K562 (cell line): Measurements from ENCODE around the gene ALS2CL. TPM values are rescaled to one million over a fixed set of nuclear protein-coding genes. Genes with fewer than 3 reads are reported as not detected.

Experiments used
- ATAC-seq: fragments of 200-7000 bp; cut with Tn5 transposase; 3 replicates; pipeline ENCODE4 v1.9.1; 2020; ENCODE audit warnings: moderate library complexity
- BruUV-seq: library from RNA; stranded (reverse); fragments of 400-500 nt; replicated peaks from 2 replicates; lab custom pipeline; 2021; lab: Mats Ljungman, UMichigan
- CTCF ChIA-PET: fragments of 300-600 bp; formaldehyde crosslinking; extraction: SDS; loops from one replicate; lab custom pipeline; 2021; ENCODE audit warnings: low intra/inter-chr PET ratio; lab: Yijun Ruan, JAX
- POLR2A ChIA-PET: fragments of 300-600, 350-650 bp; sonication (Branson Sonifier 250); formaldehyde crosslinking; extraction: SDS; loops from one replicate; lab custom pipeline; 2021; ENCODE audit warnings: antibody characterized with exemption, inconsistent platforms; lab: Yijun Ruan, JAX
- DNase-seq, 4 experiments: peaks; one replicate each; pipeline versions ENCODE4 v3.0.0 to v3.0.0-alpha.2; 2011 to 2018; ENCODE audit warnings: low spot score in 3 of 4, mixed read lengths in 3 of 4; ENCODE audit errors: extremely low read depth in 1 of 4
- FAIRE-seq: peaks from 2 replicates; lab custom pipeline; 2011; peaks lifted over from hg19 to GRCh38; lab: Jason Lieb, UNC
- H2AFZ ChIP-seq: 2 replicates; pipeline ENCODE4 v1.6.0; 2011; ENCODE audit warnings: low read depth, low read length, control low read depth, inconsistent platforms
- H3K27ac ChIP-seq: fragments of 200-600 bp; 3 replicates; pipeline ENCODE4 v1.8.0; 2011; ENCODE audit warnings: low read depth, mild to moderate bottlenecking, control low read depth, inconsistent platforms, low read length, moderate library complexity, mixed read lengths; ENCODE audit errors: extremely low read depth
- H3K27me3 ChIP-seq, 2 experiments: fragments of 300-600 bp in 1 of 2; 2 replicates in 1 of 2; 3 replicates in 1 of 2; pipeline versions ENCODE4 v1.6.0 to v1.8.0; 2011; ENCODE audit warnings: inconsistent platforms in 2 of 2, low read length in 2 of 2, mild to moderate bottlenecking in 1 of 2, mixed read lengths in 1 of 2, moderate library complexity in 1 of 2; ENCODE audit not compliant: control insufficient read depth in 2 of 2, insufficient read depth in 2 of 2
- H3K36me3 ChIP-seq: fragments of 300-600 bp; 3 replicates; pipeline ENCODE4 v1.8.0; 2011; ENCODE audit warnings: mild to moderate bottlenecking, low read length, inconsistent platforms; ENCODE audit not compliant: control insufficient read depth, insufficient read depth
- H3K4me1 ChIP-seq, 2 experiments: fragments of 200-600 bp in 1 of 2; replicated peaks in 1 of 2; 2 replicates in 1 of 2; 3 replicates in 1 of 2; pipeline versions ENCODE4 v1.5.1 to v1.8.0; 2011; ENCODE audit warnings: inconsistent platforms in 2 of 2, low read length in 2 of 2, mild to moderate bottlenecking in 1 of 2, mixed read lengths in 1 of 2, moderate library complexity in 1 of 2; ENCODE audit not compliant: control insufficient read depth in 2 of 2, insufficient read depth in 2 of 2
- H3K4me2 ChIP-seq: 2 replicates; pipeline ENCODE4 v1.6.1; 2011; ENCODE audit warnings: low read length, control low read depth, inconsistent platforms, mixed read lengths; ENCODE audit not compliant: insufficient read depth
- H3K4me3 ChIP-seq: fragments of 200-600 bp; sonication (generic), shearing (Covaris generic); 2 replicates; pipeline ENCODE4 v1.5.1; 2016; ENCODE audit warnings: control low read depth, inconsistent platforms
- H3K79me2 ChIP-seq: fragments of 200-600 bp; 3 replicates; pipeline ENCODE4 v1.8.0; 2011; ENCODE audit warnings: low read length, inconsistent platforms; ENCODE audit not compliant: control insufficient read depth, insufficient read depth
- H3K9ac ChIP-seq, 2 experiments: 2 replicates each; pipeline versions ENCODE4 v1.6.0 to v1.6.1; 2011; ENCODE audit warnings: low read depth in 2 of 2, low read length in 2 of 2, control low read depth in 1 of 2, inconsistent platforms in 1 of 2, mild to moderate bottlenecking in 1 of 2, mixed read lengths in 1 of 2; ENCODE audit not compliant: insufficient read depth in 1 of 2
- H3K9me1 ChIP-seq: one replicate; pipeline ENCODE4 v1.6.0; 2011; ENCODE audit warnings: inconsistent platforms, mild to moderate bottlenecking, low read length, moderate library complexity; ENCODE audit not compliant: control insufficient read depth, insufficient read depth
- H3K9me3 ChIP-seq: replicated peaks from 2 replicates; pipeline ENCODE4 v1.5.1; 2011; ENCODE audit warnings: low read depth, low read length, inconsistent platforms; ENCODE audit not compliant: control insufficient read depth, insufficient read depth
- H4K20me1 ChIP-seq: replicated peaks from 2 replicates; pipeline ENCODE4 v1.6.1; 2011; ENCODE audit warnings: low read length, inconsistent platforms, mixed read lengths; ENCODE audit not compliant: control insufficient read depth, insufficient read depth
- ARID2 ChIP-seq: fragments of 450-650 bp; IDR thresholded peaks from 2 replicates; pipeline ENCODE4 v1.6.1; 2017; ENCODE audit warnings: antibody characterized with exemption, mild to moderate bottlenecking
- ATF1 ChIP-seq, 2 experiments: fragments of 450-650 bp in 1 of 2; IDR thresholded peaks; 2 replicates each; pipeline ENCODE4 v1.6.1; 2016; ENCODE audit warnings: missing compliant biosample characterization in 1 of 2, missing genetic modification characterization in 1 of 2
- BRD9 ChIP-seq: fragments of 450-650 bp; IDR thresholded peaks from 2 replicates; pipeline ENCODE4 v1.6.1; 2018; ENCODE audit warnings: low read depth; ENCODE audit not compliant: partially characterized antibody
- FOXA1 ChIP-seq: fragments of 450-650 bp; IDR thresholded peaks from 2 replicates; pipeline ENCODE4 v1.6.1; 2016; ENCODE audit warnings: mild to moderate bottlenecking, borderline replicate concordance
- FOXP4 ChIP-seq: sonication (generic); formaldehyde crosslinking; IDR thresholded peaks from 2 replicates; pipeline ENCODE4 v1.8.0; 2022; ENCODE audit warnings: mild to moderate bottlenecking, missing genetic modification reagents, borderline replicate concordance
- GABPB1 ChIP-seq: sonication (generic); formaldehyde crosslinking; IDR thresholded peaks from 2 replicates; pipeline ENCODE4 v1.8.0; 2022; ENCODE audit warnings: mild to moderate bottlenecking, missing genetic modification reagents
- MEF2A ChIP-seq: IDR thresholded peaks from 2 replicates; pipeline ENCODE4 v1.6.1; 2011; ENCODE audit warnings: low read depth, mild to moderate bottlenecking, low read length, moderate library complexity; ENCODE audit not compliant: control insufficient read depth
- NR2C1 ChIP-seq, 2 experiments: fragments of 450-650 bp; IDR thresholded peaks; 2 replicates each; pipeline ENCODE4 v1.6.1; 2017; ENCODE audit warnings: mild to moderate bottlenecking in 2 of 2, antibody characterized with exemption in 1 of 2, inconsistent platforms in 1 of 2, missing compliant biosample characterization in 1 of 2, missing genetic modification characterization in 1 of 2
- RBM25 ChIP-seq: fragments of 200-400 bp; formaldehyde crosslinking; IDR thresholded peaks from 2 replicates; pipeline ENCODE4 v1.6.1; 2018; ENCODE audit warnings: low read length, low read depth, moderate library complexity; ENCODE audit not compliant: severe bottlenecking
- SUPT5H ChIP-seq: fragments of 450-650 bp; IDR thresholded peaks from 2 replicates; pipeline ENCODE4 v1.6.1; 2016
- ZBTB11 ChIP-seq, 3 experiments: fragments of 200-800 bp in 1 of 3; fragments of 250-450 bp in 1 of 3; fragments of 450-650 bp in 1 of 3; sonication (Bioruptor Pico) in 1 of 3; sonication (Bioruptor generic) in 1 of 3; formaldehyde crosslinking in 1 of 3; IDR thresholded peaks; 2 replicates each; pipeline versions ENCODE4 v1.6.1 to v1.8.0; 2016 to 2022; ENCODE audit warnings: mild to moderate bottlenecking in 2 of 3, missing genetic modification characterization in 2 of 3, missing compliant biosample characterization in 1 of 3, moderate library complexity in 1 of 3
- ZNF133 ChIP-seq: fragments of 250-450 bp; sonication (Bioruptor Pico); IDR thresholded peaks from 2 replicates; pipeline ENCODE4 v1.4.0; 2020; ENCODE audit warnings: mild to moderate bottlenecking
- ZNF140 ChIP-seq: fragments of 250-450 bp; sonication (Bioruptor Pico); IDR thresholded peaks from 2 replicates; pipeline ENCODE4 v1.8.0; 2021; ENCODE audit warnings: moderate library complexity, mild to moderate bottlenecking, inconsistent platforms
- ZNF408 ChIP-seq: fragments of 250-450 bp; sonication (Bioruptor Pico); IDR thresholded peaks from 2 replicates; pipeline ENCODE4 v1.4.0; 2020; ENCODE audit warnings: low read depth, mild to moderate bottlenecking, moderate library complexity
- WGBS: fragments of 100-300 bp; shearing (Covaris generic); methylation state at CpG from one replicate; pipeline ENCODE4 v1.1.6; 2016; ENCODE audit warnings: low coverage, mixed read lengths; ENCODE audit not compliant: insufficient coverage; ENCODE audit errors: missing lambda C conversion rate; 5-methylcytosine and 5-hydroxymethylcytosine counted together
- in situ Hi-C: fragments of 300-500 bp; cut with MboI; formaldehyde crosslinking; loops from 4 replicates; pipeline ENCODE4 v1.15.0; 2018; ENCODE audit warnings: inconsistent platforms, mixed read lengths
- intact Hi-C: fragments of 100-400 bp; cut with micrococcal nuclease; formaldehyde crosslinking; loops from 2 replicates; pipeline ENCODE4 v1.14.2; 2022
- polyA plus RNA-seq, 8 experiments: library from polyadenylated mRNA; depleted of rRNA in 4 of 8; stranded (reverse) in 5 of 8; unstranded in 3 of 8; fragments of >200 nt; fragmentation: Nextera tagmentation in 2 of 8; fragmentation: Illumina TruSeq in 1 of 8; extraction: Ambion mirVana in 2 of 8; extraction: Trizol in 1 of 8; gene quantifications; 2 replicates each; pipeline versions ENCODE4 v1.2.1 to v1.2.3, GENCODE V29; 2011 to 2014; ENCODE audit warnings: inconsistent platforms in 1 of 8, missing spikeins in 1 of 8
- total RNA-seq, 7 experiments: library from RNA; depleted of rRNA in 6 of 7; stranded (reverse); fragments of >200 nt in 6 of 7; fragmentation: Illumina TruSeq in 2 of 7; extraction: Trizol in 2 of 7; gene quantifications; 2 replicates each; pipeline versions ENCODE4 v1.2.1 to v1.2.3, GENCODE V29; 2011 to 2021; ENCODE audit warnings: low replicate concordance in 1 of 7

The ALS2CL gene
- total and polyA plus RNA-seq, 9 of the 15 experiments (the other 6 are each of a cell fraction or from before 2014, with no cell fraction given): 0.03 to 0.13 (median 0.05) TPM; not detected in 3

DNA sequence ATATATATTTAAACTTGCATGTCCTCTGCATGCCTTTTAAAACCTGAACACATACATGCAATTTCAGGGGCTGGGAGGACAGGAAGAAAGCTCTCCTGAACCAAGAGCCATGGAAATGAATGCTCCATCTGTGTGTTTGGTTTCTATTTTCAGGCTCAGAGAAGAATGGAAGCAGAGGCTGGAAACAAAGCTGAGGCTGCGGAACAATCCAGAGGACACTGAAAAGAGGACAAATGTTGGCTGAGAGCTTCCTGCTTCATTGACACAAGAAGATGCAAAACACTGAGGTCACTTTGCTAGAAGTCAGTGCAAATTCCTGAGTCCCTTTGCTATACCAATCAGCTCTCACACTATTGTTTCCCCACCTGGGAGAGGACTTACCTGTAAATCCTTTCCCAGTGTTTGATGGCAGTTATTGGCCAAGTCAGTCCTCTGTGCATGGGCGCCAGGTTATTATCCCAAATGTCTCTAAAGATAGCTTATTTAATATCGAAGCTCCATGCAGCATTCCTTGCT, 68.4 kb downstream of the ALS2CL start:
- Histone ChIP-seq H3K9me1 (no peaks in the 10 kb centered on the region), H3K36me3 (no peaks in the 10 kb centered on the region), H2AFZ (no peak overlapping the region), H4K20me1 (no peaks in the 10 kb centered on the region), H3K9ac (no peak overlapping the region), H3K27me3 (peaks cover 11 to 15% of the 10 kb centered on the region in 2 experiments; a peak in 4 of 5 replicates), H3K4me1 (peaks cover 4 to 6% of the 10 kb centered on the region in 2 experiments; a peak in 3 of 5 replicates), H3K4me2 (no peak overlapping the region), H3K9me3 (no peaks in the 10 kb centered on the region), H3K27ac (no peak overlapping the region), H3K4me3 (no peak overlapping the region), H3K79me2 (no peaks in the 10 kb centered on the region)
- intact Hi-C loops: no loop called here
- FAIRE-seq (no peak), ATAC-seq (no peak), DNase-seq (no peak)
- 0% methylated on average over 3 of the region's 3 CpGs for WGBS
- BruUV-seq: no TSS peak
- POLR2A ChIA-PET: interaction anchor here (0.7 to 1.3 kb wide), 3 partner anchors 11 to 21 kb away, joined by 4 to 6 read pairs (median 5); no protein-coding TSS in a partner anchor
- CTCF ChIA-PET: no interaction called here
- in situ Hi-C loops: no loop called here
- TF ChIP-seq ATF1 (CRISPR knock-in tag; IDR thresholded peaks at IDR 0.05) (no peak), ATF1 (tag; IDR thresholded peaks at IDR 0.05) (no peak), NR2C1 (IDR thresholded peaks at IDR 0.05) (no peak), NR2C1 (tag; IDR thresholded peaks at IDR 0.05) (no peak), FOXA1 (no peak), MEF2A (no peak), FOXP4 (CRISPR knock-in tag) (no peak), ZNF408 (CRISPR knock-in tag) (no peak), ARID2 (no peak), RBM25 (no peak), BRD9 (no peak), ZNF133 (no peak), ZNF140 (CRISPR knock-in tag) (no peak), GABPB1 (CRISPR knock-in tag) (no peak), ZBTB11 (CRISPR knock-in tag; IDR thresholded peaks at IDR 0.05) (no peak), SUPT5H (no peak)
